Measurements from ENCODE around the gene GUCY1B1. TPM values are rescaled to one million over a fixed set of nuclear protein-coding genes. Genes with fewer than 3 reads are reported as not detected.

Gene GUCY1B1
- total RNA-seq, 1 donor from 2014 or later, result 18.1 TPM

GRCh38 chr4:155761047-155761446 lies 2.2 kb downstream of the GUCY1B1 start:
- ATAC-seq (no peak), DNase-seq (no peak)
- peaks cover 10% of the 10 kb centered on the region for H3K4me1 ChIP-seq
- no peak overlapping the region for H3K27ac ChIP-seq
- H3K9me3 ChIP-seq, result no peaks in the 10 kb centered on the region
- no peak overlapping the region for H3K4me3 ChIP-seq
- intact Hi-C loops (cut with DNase I), result no loop called here
- TF ChIP-seq, protein P1, sequence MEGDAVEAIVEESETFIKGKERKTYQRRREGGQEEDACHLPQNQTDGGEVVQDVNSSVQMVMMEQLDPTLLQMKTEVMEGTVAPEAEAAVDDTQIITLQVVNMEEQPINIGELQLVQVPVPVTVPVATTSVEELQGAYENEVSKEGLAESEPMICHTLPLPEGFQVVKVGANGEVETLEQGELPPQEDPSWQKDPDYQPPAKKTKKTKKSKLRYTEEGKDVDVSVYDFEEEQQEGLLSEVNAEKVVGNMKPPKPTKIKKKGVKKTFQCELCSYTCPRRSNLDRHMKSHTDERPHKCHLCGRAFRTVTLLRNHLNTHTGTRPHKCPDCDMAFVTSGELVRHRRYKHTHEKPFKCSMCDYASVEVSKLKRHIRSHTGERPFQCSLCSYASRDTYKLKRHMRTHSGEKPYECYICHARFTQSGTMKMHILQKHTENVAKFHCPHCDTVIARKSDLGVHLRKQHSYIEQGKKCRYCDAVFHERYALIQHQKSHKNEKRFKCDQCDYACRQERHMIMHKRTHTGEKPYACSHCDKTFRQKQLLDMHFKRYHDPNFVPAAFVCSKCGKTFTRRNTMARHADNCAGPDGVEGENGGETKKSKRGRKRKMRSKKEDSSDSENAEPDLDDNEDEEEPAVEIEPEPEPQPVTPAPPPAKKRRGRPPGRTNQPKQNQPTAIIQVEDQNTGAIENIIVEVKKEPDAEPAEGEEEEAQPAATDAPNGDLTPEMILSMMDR (IDR thresholded peaks at IDR 0.05), result no peak
- H3K36me3 ChIP-seq, result no peaks in the 10 kb centered on the region
- peaks cover 10% of the 10 kb centered on the region for H3K27me3 ChIP-seq (ENCODE audit: low read depth)

DNA sequence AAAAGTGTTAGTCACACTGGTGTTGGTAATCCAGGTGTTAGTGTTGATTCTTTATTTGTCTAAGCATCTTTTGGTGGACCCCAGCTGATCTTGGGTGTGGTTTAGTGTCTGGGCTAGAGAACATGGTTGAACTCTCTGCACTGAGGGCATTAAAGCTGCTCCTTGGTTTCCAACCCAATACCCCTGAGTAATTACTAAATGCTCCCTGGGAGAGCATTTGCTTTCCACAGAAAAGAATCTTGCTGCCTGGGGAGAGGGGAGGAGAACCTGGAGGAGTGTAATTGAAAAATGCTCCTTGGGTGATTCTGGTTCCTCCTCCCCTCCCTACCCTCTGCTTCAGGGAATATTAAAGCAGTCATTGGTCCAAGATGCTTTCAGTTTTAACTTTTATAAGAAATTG lies 3.1 kb downstream of the GUCY1B1 start:
- no peak for DNase-seq
- H3K4me3 ChIP-seq, result no peak overlapping the region
- intact Hi-C loops (cut with DNase I), result no loop called here
- H3K27ac ChIP-seq, result no peak overlapping the region
- no peak for ATAC-seq
- peaks cover 10% of the 10 kb centered on the region for H3K27me3 ChIP-seq (ENCODE audit: low read depth)
- no peaks in the 10 kb centered on the region for H3K36me3 ChIP-seq
- TF ChIP-seq, protein P1 (IDR thresholded peaks at IDR 0.05), result no peak
- peaks cover 10% of the 10 kb centered on the region for H3K4me1 ChIP-seq
- H3K9me3 ChIP-seq, result no peaks in the 10 kb centered on the region

DNA sequence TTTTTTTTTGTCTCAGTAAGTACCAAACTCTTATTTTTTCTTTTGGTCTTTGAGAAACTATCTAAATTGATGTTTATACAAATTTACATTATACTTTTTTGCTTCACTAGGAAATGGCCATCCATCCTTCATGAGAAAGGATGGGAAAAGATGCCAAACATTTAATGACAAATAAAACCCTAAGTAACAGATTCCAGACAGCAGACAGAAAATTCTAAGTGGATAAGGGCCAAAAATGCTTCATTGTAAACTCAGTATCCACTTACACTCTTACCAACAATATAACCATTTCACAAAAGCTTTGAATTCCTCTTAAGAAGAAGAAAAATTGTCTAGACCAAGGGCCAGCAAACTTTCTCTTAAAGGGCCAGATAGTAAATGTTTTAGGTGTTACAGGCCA lies 3.5 kb downstream of the GUCY1B1 start:
- H3K4me3 ChIP-seq, result no peak overlapping the region
- TF ChIP-seq, protein P1 (IDR thresholded peaks at IDR 0.05), result no peak
- H3K4me1 ChIP-seq, result peaks cover 10% of the 10 kb centered on the region
- DNase-seq (no peak), ATAC-seq (no peak)
- intact Hi-C loops (cut with DNase I), result no loop called here
- H3K27me3 ChIP-seq (ENCODE audit: low read depth), result peaks cover 10% of the 10 kb centered on the region
- H3K36me3 ChIP-seq, result no peaks in the 10 kb centered on the region
- no peaks in the 10 kb centered on the region for H3K9me3 ChIP-seq
- H3K27ac ChIP-seq, result no peak overlapping the region

- Histone ChIP-seq H3K27me3 (ENCODE audit: low read depth) (peaks cover 10% of the 10 kb centered on the region), H3K4me3 (no peak overlapping the region), H3K36me3 (no peaks in the 10 kb centered on the region), H3K27ac (no peak overlapping the region), H3K9me3 (no peaks in the 10 kb centered on the region), H3K4me1 (peaks cover 10% of the 10 kb centered on the region)
- ATAC-seq (no peak), DNase-seq (no peak)
- intact Hi-C loops (cut with DNase I), result no loop called here
- TF ChIP-seq, protein P1 (IDR thresholded peaks at IDR 0.05), result no peak
Observed at GRCh38 chr4:155763551-155763950, 4.7 kb downstream of the GUCY1B1 start.

DNA sequence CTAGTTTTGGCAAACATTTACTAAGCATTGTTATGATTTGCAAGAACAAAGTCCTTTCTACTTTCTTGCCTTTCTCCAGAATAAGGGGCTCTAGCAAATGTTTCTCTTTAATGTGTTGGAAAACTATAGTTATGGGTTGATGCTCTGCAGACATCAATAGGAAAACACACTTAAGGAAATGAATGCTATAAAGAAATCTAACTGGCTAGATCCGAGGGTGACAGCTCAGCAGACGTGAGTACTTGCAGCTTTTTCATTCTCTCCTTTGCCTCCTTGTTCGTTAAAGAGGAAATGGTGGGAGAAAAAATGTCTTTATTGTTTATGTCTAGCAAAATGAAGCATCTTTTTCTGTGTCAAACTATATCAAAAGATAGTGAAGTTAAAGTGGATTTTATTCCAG lies 6.3 kb downstream of the GUCY1B1 start:
- intact Hi-C loops (cut with DNase I), result no loop called here
- ATAC-seq (no peak), DNase-seq (no peak)

More for the DNA sequence above, 6.3 kb downstream of the GUCY1B1 start:
- Histone ChIP-seq H3K36me3 (no peaks in the 10 kb centered on the region), H3K27me3 (ENCODE audit: low read depth) (no peaks in the 10 kb centered on the region), H3K4me1 (peaks cover 4% of the 10 kb centered on the region), H3K4me3 (no peak overlapping the region), H3K9me3 (no peaks in the 10 kb centered on the region), H3K27ac (no peak overlapping the region)
- TF ChIP-seq, protein P1 (IDR thresholded peaks at IDR 0.05), result no peak
